ENCODE data around the gene FIP1L1. TPM values are rescaled to one million over a fixed set of nuclear protein-coding genes. Genes with fewer than 3 reads are reported as not detected.

Gene FIP1L1
- total and polyA plus RNA-seq, 2 of the 13 experiments (the other 11 are each of a cell fraction or from before 2014, with no cell fraction given), result 14.9 to 69.4 TPM

DNA sequence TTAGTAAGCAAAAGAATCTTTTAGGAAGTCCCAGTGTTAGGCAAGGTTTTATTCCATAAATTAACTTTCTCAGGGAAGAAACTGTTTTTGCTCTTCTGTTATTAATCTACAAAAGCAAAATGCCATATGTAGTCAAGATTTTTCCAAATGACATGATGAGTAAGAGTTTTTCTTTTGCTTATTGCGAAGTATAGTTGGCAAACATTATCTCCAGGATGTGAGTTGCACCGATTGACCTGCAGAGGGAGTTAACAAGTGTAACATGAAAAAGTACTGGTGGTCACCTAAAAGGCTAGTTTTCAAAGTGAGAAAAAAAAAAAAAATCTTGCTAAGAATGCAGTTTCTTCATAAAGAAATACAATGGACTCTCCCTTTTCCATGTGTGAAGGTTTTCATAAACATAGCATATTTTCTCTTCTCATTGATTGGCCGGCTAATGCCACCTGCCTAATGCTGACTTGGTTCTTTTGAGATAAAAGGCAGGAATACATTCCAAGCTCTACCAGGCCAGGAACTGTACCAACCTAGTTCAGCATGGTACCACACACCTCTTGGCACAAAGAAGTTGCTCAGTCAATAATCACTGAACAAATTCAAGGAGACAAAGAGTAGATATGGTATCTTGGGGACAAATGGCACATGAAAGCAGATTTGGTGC, 113.7 kb downstream of the FIP1L1 start (continued):
- TF ChIP-seq, protein P1, sequence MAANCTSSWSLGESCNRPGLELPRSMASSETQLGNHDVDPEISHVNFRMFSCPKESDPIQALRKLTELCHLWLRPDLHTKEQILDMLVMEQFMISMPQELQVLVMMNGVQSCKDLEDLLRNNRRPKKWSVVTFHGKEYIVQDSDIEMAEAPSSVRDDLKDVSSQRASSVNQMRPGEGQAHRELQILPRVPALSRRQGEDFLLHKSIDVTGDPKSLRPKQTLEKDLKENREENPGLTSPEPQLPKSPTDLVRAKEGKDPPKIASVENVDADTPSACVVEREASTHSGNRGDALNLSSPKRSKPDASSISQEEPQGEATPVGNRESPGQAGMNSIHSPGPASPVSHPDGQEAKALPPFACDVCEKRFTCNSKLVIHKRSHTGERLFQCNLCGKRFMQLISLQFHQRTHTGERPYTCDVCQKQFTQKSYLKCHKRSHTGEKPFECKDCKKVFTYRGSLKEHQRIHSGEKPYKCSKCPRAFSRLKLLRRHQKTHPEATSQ (CRISPR knock-in tag; IDR thresholded peaks at IDR 0.05; ENCODE audit: borderline replicate concordance), result no peak
- no peak for TF ChIP-seq ZNF878 (CRISPR knock-in tag; IDR thresholded peaks at IDR 0.05)
- TF ChIP-seq SMC3 (IDR thresholded peaks at IDR 0.05; ENCODE audit: low read length), result peak; percentile 60; the same call in 1 of the 2 replicates
- no peak for TF ChIP-seq ZBTB42 (CRISPR knock-in tag; IDR thresholded peaks at IDR 0.05)
- peak; percentile 47 to 59 for TF ChIP-seq MAFK (conservative IDR thresholded peaks at IDR 0.05 in 1 of 2, IDR thresholded peaks at IDR 0.05 in 1 of 2; ENCODE audit: low read length in 2 of 2)
- peak; percentile 47 for TF ChIP-seq MAFF (IDR thresholded peaks at IDR 0.05; ENCODE audit: low read depth, low read length)
- TF ChIP-seq PCBP1 (IDR thresholded peaks at IDR 0.05; ENCODE audit: borderline replicate concordance, low read depth, low read length), result no peak
- no peak for TF ChIP-seq ZMYM2 (CRISPR knock-in tag; IDR thresholded peaks at IDR 0.05)
- no peak for TF ChIP-seq FOXA1 (IDR thresholded peaks at IDR 0.05)
- TF ChIP-seq FOXA1 (CRISPR knock-in tag; IDR thresholded peaks at IDR 0.05), result 0 out of 2 replicates have a peak, but pooled peaks have one; percentile 25
- TF ChIP-seq, protein P2, sequence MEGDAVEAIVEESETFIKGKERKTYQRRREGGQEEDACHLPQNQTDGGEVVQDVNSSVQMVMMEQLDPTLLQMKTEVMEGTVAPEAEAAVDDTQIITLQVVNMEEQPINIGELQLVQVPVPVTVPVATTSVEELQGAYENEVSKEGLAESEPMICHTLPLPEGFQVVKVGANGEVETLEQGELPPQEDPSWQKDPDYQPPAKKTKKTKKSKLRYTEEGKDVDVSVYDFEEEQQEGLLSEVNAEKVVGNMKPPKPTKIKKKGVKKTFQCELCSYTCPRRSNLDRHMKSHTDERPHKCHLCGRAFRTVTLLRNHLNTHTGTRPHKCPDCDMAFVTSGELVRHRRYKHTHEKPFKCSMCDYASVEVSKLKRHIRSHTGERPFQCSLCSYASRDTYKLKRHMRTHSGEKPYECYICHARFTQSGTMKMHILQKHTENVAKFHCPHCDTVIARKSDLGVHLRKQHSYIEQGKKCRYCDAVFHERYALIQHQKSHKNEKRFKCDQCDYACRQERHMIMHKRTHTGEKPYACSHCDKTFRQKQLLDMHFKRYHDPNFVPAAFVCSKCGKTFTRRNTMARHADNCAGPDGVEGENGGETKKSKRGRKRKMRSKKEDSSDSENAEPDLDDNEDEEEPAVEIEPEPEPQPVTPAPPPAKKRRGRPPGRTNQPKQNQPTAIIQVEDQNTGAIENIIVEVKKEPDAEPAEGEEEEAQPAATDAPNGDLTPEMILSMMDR (CRISPR knock-in tag; IDR thresholded peaks at IDR 0.05), result peak; percentile 59
- no peak for TF ChIP-seq MED1 (CRISPR knock-in tag; IDR thresholded peaks at IDR 0.05)
- no peak for TF ChIP-seq TBP (CRISPR knock-in tag; IDR thresholded peaks at IDR 0.05)
